ENCODE measurements around the gene GRIP2.

GRIP2 gene

GRCh38 chr3:14565868-14566588 is 25.9 kb upstream of the GRIP2 start:
- Histone ChIP-seq H3K27ac (ENCODE audit: low read depth, low read length) (no peak overlapping the region), H3K27me3 (ENCODE audit: insufficient read depth, low read length) (no peaks in the 10 kb centered on the region), H2BK120ac (ENCODE audit: insufficient read depth, low read length, poor library complexity) (no peak overlapping the region), H4K8ac (ENCODE audit: low read depth, low read length) (no peak overlapping the region), H3K79me2 (ENCODE audit: control insufficient read depth, insufficient read depth, low read length, poor library complexity) (no peaks in the 10 kb centered on the region), H3K4ac (ENCODE audit: low read depth, low read length) (no peak overlapping the region), H2AK5ac (ENCODE audit: low read length) (no peak overlapping the region), H2BK5ac (ENCODE audit: low read depth, low read length, poor library complexity) (no peak overlapping the region), H3K79me1 (ENCODE audit: low read length) (peaks cover 3% of the 10 kb centered on the region), H2AFZ (ENCODE audit: insufficient read depth, low read length, poor library complexity) (no peak overlapping the region), H3K9ac (ENCODE audit: low read length) (no peak overlapping the region), H4K91ac (ENCODE audit: low read depth, low read length) (peak overlapping the region; percentile 2), H3K4me3 (ENCODE audit: low read depth, low read length) (no peak overlapping the region), H3K14ac (ENCODE audit: low read length) (no peak overlapping the region), H2BK12ac (ENCODE audit: low read length) (no peak overlapping the region), H3K4me1 (ENCODE audit: control insufficient read depth in 1 of 2, insufficient read depth in 2 of 2, low read length in 2 of 2) (peaks cover 14 to 24% of the 10 kb centered on the region in 2 experiments), H3K23ac (ENCODE audit: low read length) (no peak overlapping the region), H3K9me3 (ENCODE audit: insufficient read depth, low read depth, low read length) (no peaks in the 10 kb centered on the region), H4K12ac (ENCODE audit: low read depth, low read length) (no peak overlapping the region), H3K4me2 (ENCODE audit: low read length) (no peak overlapping the region), H3K18ac (ENCODE audit: low read length) (no peak overlapping the region), H3K36me3 (ENCODE audit: control insufficient read depth in 1 of 2, insufficient read depth in 2 of 2, low read length in 2 of 2) (no peaks in the 10 kb centered on the region)
- WGBS (ENCODE audit: extremely low coverage, insufficient coverage, insufficient read length): no CpG with 5 or more reads among the region's 10 CpGs
- no peak for DNase-seq

GRCh38 chr3:14564741-14565140 is 24.6 kb upstream of the GRIP2 start:
- no peaks in the 10 kb centered on the region for H3K79me2 ChIP-seq (ENCODE audit: control insufficient read depth, insufficient read depth, low read length, poor library complexity)
- peak overlapping the region; percentile 35 for H2AK5ac ChIP-seq (ENCODE audit: low read length)
- H3K4me1 ChIP-seq (ENCODE audit: control insufficient read depth in 1 of 2, insufficient read depth in 2 of 2, low read length in 2 of 2): peaks cover 14 to 25% of the 10 kb centered on the region in 2 experiments
- H3K4me3 ChIP-seq (ENCODE audit: low read depth, low read length): no peak overlapping the region
- no peak for DNase-seq
- no peak overlapping the region for H3K18ac ChIP-seq (ENCODE audit: low read length)
- peaks cover 3% of the 10 kb centered on the region for H3K79me1 ChIP-seq (ENCODE audit: low read length)
- no peaks in the 10 kb centered on the region for H3K27me3 ChIP-seq (ENCODE audit: insufficient read depth, low read length)
- H3K36me3 ChIP-seq (ENCODE audit: control insufficient read depth in 1 of 2, insufficient read depth in 2 of 2, low read length in 2 of 2): no peaks in the 10 kb centered on the region
- H2BK12ac ChIP-seq (ENCODE audit: low read length): no peak overlapping the region
- H3K4ac ChIP-seq (ENCODE audit: low read depth, low read length): no peak overlapping the region
- H3K27ac ChIP-seq (ENCODE audit: low read depth, low read length): no peak overlapping the region
- H3K4me2 ChIP-seq (ENCODE audit: low read length): no peak overlapping the region
- H3K9ac ChIP-seq (ENCODE audit: low read length): no peak overlapping the region
- no peak overlapping the region for H3K23ac ChIP-seq (ENCODE audit: low read length)
- WGBS (ENCODE audit: extremely low coverage, insufficient coverage, insufficient read length): no CpG with 5 or more reads among the region's 10 CpGs
- no peaks in the 10 kb centered on the region for H3K9me3 ChIP-seq (ENCODE audit: insufficient read depth, low read depth, low read length)
- no peak overlapping the region for H2AFZ ChIP-seq (ENCODE audit: insufficient read depth, low read length, poor library complexity)
- H4K91ac ChIP-seq (ENCODE audit: low read depth, low read length): no peak overlapping the region
- no peak overlapping the region for H4K8ac ChIP-seq (ENCODE audit: low read depth, low read length)
- H2BK5ac ChIP-seq (ENCODE audit: low read depth, low read length, poor library complexity): no peak overlapping the region
- no peak overlapping the region for H4K12ac ChIP-seq (ENCODE audit: low read depth, low read length)
- H3K14ac ChIP-seq (ENCODE audit: low read length): no peak overlapping the region
- H2BK120ac ChIP-seq (ENCODE audit: insufficient read depth, low read length, poor library complexity): no peak overlapping the region

GRCh38 chr3:14563946-14564539 is 23.9 kb upstream of the GRIP2 start:
- no peaks in the 10 kb centered on the region for H3K9me3 ChIP-seq (ENCODE audit: insufficient read depth, low read depth, low read length)
- H3K27ac ChIP-seq (ENCODE audit: low read depth, low read length): no peak overlapping the region
- H2AFZ ChIP-seq (ENCODE audit: insufficient read depth, low read length, poor library complexity): no peak overlapping the region
- no peaks in the 10 kb centered on the region for H3K27me3 ChIP-seq (ENCODE audit: insufficient read depth, low read length)
- no peaks in the 10 kb centered on the region for H3K36me3 ChIP-seq (ENCODE audit: control insufficient read depth in 1 of 2, insufficient read depth in 2 of 2, low read length in 2 of 2)
- H3K4ac ChIP-seq (ENCODE audit: low read depth, low read length): no peak overlapping the region
- peaks cover 3% of the 10 kb centered on the region for H3K79me1 ChIP-seq (ENCODE audit: low read length)
- H3K4me1 ChIP-seq (ENCODE audit: control insufficient read depth in 1 of 2, insufficient read depth in 2 of 2, low read length in 2 of 2): peaks cover 14 to 25% of the 10 kb centered on the region in 2 experiments
- no peak overlapping the region for H2AK5ac ChIP-seq (ENCODE audit: low read length)
- no peak overlapping the region for H3K9ac ChIP-seq (ENCODE audit: low read length)
- no peak overlapping the region for H3K4me2 ChIP-seq (ENCODE audit: low read length)
- H3K4me3 ChIP-seq (ENCODE audit: low read depth, low read length): no peak overlapping the region
- no peak overlapping the region for H2BK5ac ChIP-seq (ENCODE audit: low read depth, low read length, poor library complexity)
- H3K79me2 ChIP-seq (ENCODE audit: control insufficient read depth, insufficient read depth, low read length, poor library complexity): no peaks in the 10 kb centered on the region
- WGBS (ENCODE audit: extremely low coverage, insufficient coverage, insufficient read length): no CpG with 5 or more reads among the region's 16 CpGs
- no peak for DNase-seq
- H2BK12ac ChIP-seq (ENCODE audit: low read length): no peak overlapping the region
- no peak overlapping the region for H3K14ac ChIP-seq (ENCODE audit: low read length)
- no peak overlapping the region for H4K12ac ChIP-seq (ENCODE audit: low read depth, low read length)
- H4K8ac ChIP-seq (ENCODE audit: low read depth, low read length): no peak overlapping the region
- H3K18ac ChIP-seq (ENCODE audit: low read length): no peak overlapping the region
- H2BK120ac ChIP-seq (ENCODE audit: insufficient read depth, low read length, poor library complexity): no peak overlapping the region
- no peak overlapping the region for H4K91ac ChIP-seq (ENCODE audit: low read depth, low read length)
- H3K23ac ChIP-seq (ENCODE audit: low read length): no peak overlapping the region

GRCh38 chr3:14562121-14562890 is 22.2 kb upstream of the GRIP2 start:
- no peak overlapping the region for H2BK12ac ChIP-seq (ENCODE audit: low read length)
- H3K18ac ChIP-seq (ENCODE audit: low read length): no peak overlapping the region
- no peak overlapping the region for H3K14ac ChIP-seq (ENCODE audit: low read length)
- no peak overlapping the region for H2AFZ ChIP-seq (ENCODE audit: insufficient read depth, low read length, poor library complexity)
- no peak for DNase-seq
- no peak overlapping the region for H3K9ac ChIP-seq (ENCODE audit: low read length)
- no peak overlapping the region for H3K4me2 ChIP-seq (ENCODE audit: low read length)
- H3K79me1 ChIP-seq (ENCODE audit: low read length): peaks cover 3% of the 10 kb centered on the region
- no peak overlapping the region for H3K4me3 ChIP-seq (ENCODE audit: low read depth, low read length)
- H2BK120ac ChIP-seq (ENCODE audit: insufficient read depth, low read length, poor library complexity): no peak overlapping the region
- H3K27me3 ChIP-seq (ENCODE audit: insufficient read depth, low read length): no peaks in the 10 kb centered on the region
- H3K4ac ChIP-seq (ENCODE audit: low read depth, low read length): no peak overlapping the region
- H3K4me1 ChIP-seq (ENCODE audit: control insufficient read depth in 1 of 2, insufficient read depth in 2 of 2, low read length in 2 of 2): peaks cover 14 to 25% of the 10 kb centered on the region in 2 experiments
- no peak overlapping the region for H4K8ac ChIP-seq (ENCODE audit: low read depth, low read length)
- H2BK5ac ChIP-seq (ENCODE audit: low read depth, low read length, poor library complexity): no peak overlapping the region
- no peak overlapping the region for H4K12ac ChIP-seq (ENCODE audit: low read depth, low read length)
- no peaks in the 10 kb centered on the region for H3K9me3 ChIP-seq (ENCODE audit: insufficient read depth, low read depth, low read length)
- no peaks in the 10 kb centered on the region for H3K36me3 ChIP-seq (ENCODE audit: control insufficient read depth in 1 of 2, insufficient read depth in 2 of 2, low read length in 2 of 2)
- H2AK5ac ChIP-seq (ENCODE audit: low read length): no peak overlapping the region
- H4K91ac ChIP-seq (ENCODE audit: low read depth, low read length): no peak overlapping the region
- no peaks in the 10 kb centered on the region for H3K79me2 ChIP-seq (ENCODE audit: control insufficient read depth, insufficient read depth, low read length, poor library complexity)
- H3K27ac ChIP-seq (ENCODE audit: low read depth, low read length): no peak overlapping the region
- no peak overlapping the region for H3K23ac ChIP-seq (ENCODE audit: low read length)
- whole genome bisulfite sequencing (ENCODE audit: extremely low coverage, insufficient coverage, insufficient read length): no CpG with 5 or more reads among the region's 14 CpGs
